GM12875 (cell line): ENCODE measurements around the gene CDKN1A.

ENCODE experiments used
- H3K4me3 ChIP-seq: one replicate; pipeline ENCODE4 v1.5.1; 2011; ENCODE audit warnings: low read depth, low read length, control low read depth
- TF ChIP-seq, protein P1 (sequence below): IDR thresholded peaks from 2 replicates; pipeline ENCODE4 v1.5.1; 2011; ENCODE audit warnings: low read depth, mild to moderate bottlenecking, control low read depth, inconsistent platforms, low read length, moderate library complexity, borderline replicate concordance; ENCODE audit not compliant: insufficient read depth

CDKN1A gene

DNA sequence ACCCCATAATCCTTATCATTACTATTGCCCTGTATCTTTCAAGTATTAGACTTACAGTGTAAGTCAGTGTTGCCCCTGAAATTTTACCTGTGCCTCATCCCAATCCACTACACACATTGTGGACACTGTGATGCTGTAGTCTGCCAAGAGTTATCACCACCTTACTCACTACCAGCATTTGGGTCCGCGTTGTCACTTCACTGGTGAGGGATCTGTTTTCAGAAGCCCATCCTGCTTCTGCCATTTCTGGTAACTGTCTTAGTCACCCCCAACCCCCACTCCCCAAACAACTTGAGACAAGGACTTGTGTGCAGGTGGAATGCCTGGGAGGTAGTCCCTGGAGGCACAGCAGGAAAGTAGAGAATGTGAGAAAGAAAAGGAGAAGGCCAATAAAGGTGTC, 13.1 kb downstream of the CDKN1A start:
- TF ChIP-seq, protein P1, sequence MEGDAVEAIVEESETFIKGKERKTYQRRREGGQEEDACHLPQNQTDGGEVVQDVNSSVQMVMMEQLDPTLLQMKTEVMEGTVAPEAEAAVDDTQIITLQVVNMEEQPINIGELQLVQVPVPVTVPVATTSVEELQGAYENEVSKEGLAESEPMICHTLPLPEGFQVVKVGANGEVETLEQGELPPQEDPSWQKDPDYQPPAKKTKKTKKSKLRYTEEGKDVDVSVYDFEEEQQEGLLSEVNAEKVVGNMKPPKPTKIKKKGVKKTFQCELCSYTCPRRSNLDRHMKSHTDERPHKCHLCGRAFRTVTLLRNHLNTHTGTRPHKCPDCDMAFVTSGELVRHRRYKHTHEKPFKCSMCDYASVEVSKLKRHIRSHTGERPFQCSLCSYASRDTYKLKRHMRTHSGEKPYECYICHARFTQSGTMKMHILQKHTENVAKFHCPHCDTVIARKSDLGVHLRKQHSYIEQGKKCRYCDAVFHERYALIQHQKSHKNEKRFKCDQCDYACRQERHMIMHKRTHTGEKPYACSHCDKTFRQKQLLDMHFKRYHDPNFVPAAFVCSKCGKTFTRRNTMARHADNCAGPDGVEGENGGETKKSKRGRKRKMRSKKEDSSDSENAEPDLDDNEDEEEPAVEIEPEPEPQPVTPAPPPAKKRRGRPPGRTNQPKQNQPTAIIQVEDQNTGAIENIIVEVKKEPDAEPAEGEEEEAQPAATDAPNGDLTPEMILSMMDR: no peak
- no peak overlapping the region for H3K4me3 ChIP-seq

DNA sequence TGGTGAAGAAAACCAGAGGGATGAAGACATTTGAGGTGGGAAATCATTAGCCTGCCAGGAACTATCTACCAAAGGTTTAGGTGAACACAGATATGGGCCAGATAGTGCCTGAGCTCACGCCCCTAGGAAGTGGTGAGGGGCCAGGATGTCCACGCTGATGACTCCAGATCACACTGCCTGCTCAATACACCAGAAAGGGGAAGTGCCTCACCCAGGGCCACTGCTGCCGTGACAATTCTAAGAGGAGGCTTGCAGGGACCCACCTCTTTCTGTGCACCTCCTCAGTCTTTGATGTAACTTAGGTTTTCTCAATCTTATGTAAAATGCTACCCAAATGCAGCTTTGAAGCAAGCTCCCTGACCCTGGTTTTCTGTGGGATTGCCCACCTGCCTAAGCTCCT, 13.7 kb downstream of the CDKN1A start:
- H3K4me3 ChIP-seq: no peak overlapping the region
- TF ChIP-seq, protein P1: no peak

GRCh38 chr6:36692861-36693702, 14.6 kb downstream of the CDKN1A start:
- no peak overlapping the region for H3K4me3 ChIP-seq
- TF ChIP-seq, protein P1: no peak

- TF ChIP-seq, protein P1: no peak
- H3K4me3 ChIP-seq: no peak overlapping the region
Measured at GRCh38 chr6:36694616-36695015, 16.1 kb downstream of the CDKN1A start.

DNA sequence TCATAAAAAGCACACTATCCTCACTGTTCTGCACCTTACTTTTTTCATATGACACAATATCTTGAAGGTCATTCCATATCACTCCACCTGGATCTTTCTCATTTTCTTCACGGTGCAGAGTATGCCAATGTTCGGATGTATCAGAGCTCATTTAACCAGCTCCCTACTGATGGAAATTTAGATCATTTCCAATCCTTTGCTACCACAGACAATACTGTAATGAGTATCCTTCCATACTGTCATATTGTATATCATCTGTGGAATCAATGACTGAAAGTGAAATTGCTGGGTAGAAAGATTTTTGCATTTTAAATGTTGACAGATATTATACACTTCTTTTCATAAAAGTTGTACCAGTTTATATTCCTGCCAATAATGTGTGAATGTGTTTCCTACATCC, 16.9 kb downstream of the CDKN1A start:
- TF ChIP-seq, protein P1: no peak
- no peak overlapping the region for H3K4me3 ChIP-seq

DNA sequence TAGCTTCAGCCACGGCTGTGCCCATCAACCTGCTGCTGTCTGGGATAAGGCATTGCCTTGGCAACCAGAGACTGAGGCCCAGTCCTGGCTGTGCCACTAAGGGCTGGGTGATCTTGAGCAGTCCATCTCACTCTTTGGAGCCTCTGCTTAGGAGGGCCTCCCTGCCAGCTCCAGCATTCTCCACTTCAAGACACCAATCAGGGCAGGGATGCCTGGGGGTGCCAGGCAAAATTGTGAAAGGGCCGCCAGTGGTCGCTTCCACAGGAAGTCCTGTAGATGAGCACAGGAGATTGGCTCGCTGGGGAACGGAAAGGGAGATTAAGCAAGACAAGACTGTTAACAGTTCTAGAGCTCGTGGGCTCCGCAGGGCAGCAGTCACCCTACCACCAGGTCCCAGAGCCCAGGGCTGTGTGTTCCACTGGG, 19.0 kb downstream of the CDKN1A start, which contains the start of gene RAB44:
Gene RAB44, plus strand, starts transcription at position 346 of the 423 bp plus-strand sequence. CDS start 6,410 bp downstream, outside the sequence.
- no peak within 1 kb of the TSS for H3K4me3 ChIP-seq
- TF ChIP-seq, protein P1: no peak

GRCh38 chr6:36698196-36698595, 19.7 kb downstream of the CDKN1A start:
- no peak overlapping the region for H3K4me3 ChIP-seq

More at GRCh38 chr6:36698196-36698595, 19.7 kb downstream of the CDKN1A start:
- TF ChIP-seq, protein P1: no peak
